ENCODE data around the gene COL1A1. TPM values are rescaled to one million over a fixed set of nuclear protein-coding genes. Genes with fewer than 3 reads are reported as not detected.

COL1A1 gene
- total RNA-seq, 3 donors from 2014 or later, result 23.4 to 67.2 (median 44.5) TPM

- Histone ChIP-seq H3K4me3 (peak overlapping the region in 2 of 3 donors; percentile 81 to 90), H3K36me3 (no peaks in the 10 kb centered on the region), H3K27me3 (no peaks in the 10 kb centered on the region), H3K9me3 (no peaks in the 10 kb centered on the region), H3K27ac (peak overlapping the region in 1 of 2 donors; percentile 94), H3K4me1 (peaks cover 10 to 17% of the 10 kb centered on the region in 2 donors)
- TF ChIP-seq POLR2AphosphoS5 (IDR thresholded peaks at IDR 0.05), result no peak
- TF ChIP-seq POLR2A (IDR thresholded peaks at IDR 0.05), result no peak
- TF ChIP-seq, protein P1, sequence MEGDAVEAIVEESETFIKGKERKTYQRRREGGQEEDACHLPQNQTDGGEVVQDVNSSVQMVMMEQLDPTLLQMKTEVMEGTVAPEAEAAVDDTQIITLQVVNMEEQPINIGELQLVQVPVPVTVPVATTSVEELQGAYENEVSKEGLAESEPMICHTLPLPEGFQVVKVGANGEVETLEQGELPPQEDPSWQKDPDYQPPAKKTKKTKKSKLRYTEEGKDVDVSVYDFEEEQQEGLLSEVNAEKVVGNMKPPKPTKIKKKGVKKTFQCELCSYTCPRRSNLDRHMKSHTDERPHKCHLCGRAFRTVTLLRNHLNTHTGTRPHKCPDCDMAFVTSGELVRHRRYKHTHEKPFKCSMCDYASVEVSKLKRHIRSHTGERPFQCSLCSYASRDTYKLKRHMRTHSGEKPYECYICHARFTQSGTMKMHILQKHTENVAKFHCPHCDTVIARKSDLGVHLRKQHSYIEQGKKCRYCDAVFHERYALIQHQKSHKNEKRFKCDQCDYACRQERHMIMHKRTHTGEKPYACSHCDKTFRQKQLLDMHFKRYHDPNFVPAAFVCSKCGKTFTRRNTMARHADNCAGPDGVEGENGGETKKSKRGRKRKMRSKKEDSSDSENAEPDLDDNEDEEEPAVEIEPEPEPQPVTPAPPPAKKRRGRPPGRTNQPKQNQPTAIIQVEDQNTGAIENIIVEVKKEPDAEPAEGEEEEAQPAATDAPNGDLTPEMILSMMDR (IDR thresholded peaks at IDR 0.05), result no peak
- no peak for DNase-seq (ENCODE audit: low spot score in 2 of 2)
- intact Hi-C loops (cut with DNase I; ENCODE audit: low total_unique reads), result no loop called here
Observed at GRCh38 chr17:50146230-50146926, 55.1 kb downstream of the COL1A1 start.

DNA sequence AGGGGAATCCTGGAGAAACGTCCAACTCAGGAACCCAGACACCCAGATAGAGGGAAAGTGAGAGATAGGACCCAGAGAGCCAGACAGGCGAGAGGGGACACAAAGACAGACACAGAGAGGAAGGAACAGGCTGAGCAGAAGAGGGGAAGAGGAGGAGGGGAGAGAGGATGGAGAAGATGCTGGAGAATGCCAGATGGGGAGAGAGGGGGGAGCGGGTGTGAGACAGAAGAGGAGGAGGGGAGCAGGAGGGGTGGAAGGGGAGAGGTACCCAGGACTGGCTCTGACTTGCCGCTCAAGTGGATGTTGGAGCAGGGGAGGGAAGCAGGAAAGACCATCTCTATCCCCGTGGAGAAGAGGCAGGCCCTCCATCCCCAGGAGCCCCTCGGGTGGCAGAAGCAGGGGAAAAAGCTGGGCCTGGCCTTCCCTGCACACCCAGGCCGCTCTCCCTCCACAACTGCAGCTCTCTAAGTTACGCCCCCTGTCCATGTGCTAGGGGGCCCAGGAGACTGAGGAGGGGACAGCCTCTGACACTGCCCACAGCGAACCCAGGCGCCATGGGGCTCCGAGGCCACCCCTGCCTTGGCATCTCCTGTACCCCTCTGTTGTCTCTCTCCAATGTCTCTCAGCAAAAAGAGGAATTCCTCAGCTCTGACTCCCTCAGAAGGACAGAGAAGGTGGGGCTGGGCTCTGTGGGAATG lies 55.8 kb downstream of the COL1A1 start:
- DNase-seq (ENCODE audit: low spot score in 2 of 2), result no peak
- Histone ChIP-seq H3K36me3 (no peaks in the 10 kb centered on the region), H3K4me3 (peak overlapping the region in 1 of 3 donors; percentile 90), H3K9me3 (no peaks in the 10 kb centered on the region), H3K27me3 (no peaks in the 10 kb centered on the region), H3K4me1 (peaks cover 10 to 17% of the 10 kb centered on the region in 2 donors), H3K27ac (peak overlapping the region in 1 of 2 donors; percentile 19)
- intact Hi-C loops (cut with DNase I; ENCODE audit: low total_unique reads), result no loop called here
- TF ChIP-seq POLR2A (IDR thresholded peaks at IDR 0.05), result no peak
- TF ChIP-seq, protein P1 (IDR thresholded peaks at IDR 0.05), result no peak
- TF ChIP-seq POLR2AphosphoS5 (IDR thresholded peaks at IDR 0.05), result no peak

DNA sequence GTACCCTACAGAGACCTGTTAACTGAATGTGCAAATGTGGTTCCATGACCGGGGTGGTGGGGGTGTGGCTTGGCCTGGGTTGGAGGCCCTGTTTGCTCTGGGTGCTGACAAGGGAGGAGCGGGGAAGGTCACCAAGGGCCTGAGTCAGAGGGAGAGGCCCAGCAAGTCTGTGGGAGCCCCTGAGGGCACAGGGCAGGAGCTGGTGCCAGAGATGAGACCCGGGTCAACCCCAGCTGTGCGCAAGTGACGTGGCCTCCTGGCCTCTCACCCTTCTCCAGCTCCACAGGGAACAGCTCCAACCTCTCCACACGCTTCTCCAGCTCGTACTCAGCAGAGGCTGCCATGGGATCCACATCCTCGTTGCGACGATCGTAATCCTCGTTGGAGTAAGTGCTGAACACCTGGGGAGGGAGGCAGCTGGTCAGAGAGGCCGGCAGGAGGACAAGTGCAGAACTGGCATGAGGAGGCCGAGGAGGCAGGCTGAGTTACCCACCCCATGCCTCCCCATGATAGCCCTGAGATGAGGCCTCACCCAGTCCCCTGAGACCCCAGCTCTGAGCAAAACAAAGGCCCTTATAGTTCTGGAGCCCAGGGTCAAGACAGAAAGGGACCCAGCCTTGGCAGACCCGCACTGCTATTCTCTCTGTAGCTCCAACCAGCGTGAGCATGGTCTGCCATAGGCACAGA lies 56.4 kb downstream of the COL1A1 start:
- H3K4me1 ChIP-seq, result peaks cover 10 to 17% of the 10 kb centered on the region in 2 donors
- no peaks in the 10 kb centered on the region for H3K36me3 ChIP-seq
- peak in 1 of 2 donors; percentile 68 for DNase-seq (ENCODE audit: low spot score in 2 of 2)

GRCh38 chr17:50144355-50144754 lies 57.1 kb downstream of the COL1A1 start:
- TF ChIP-seq, protein P1 (IDR thresholded peaks at IDR 0.05), result no peak
- no peak for TF ChIP-seq POLR2A (IDR thresholded peaks at IDR 0.05)
- no peak for TF ChIP-seq POLR2AphosphoS5 (IDR thresholded peaks at IDR 0.05)
- H3K4me1 ChIP-seq, result peaks cover 10 to 17% of the 10 kb centered on the region in 2 donors
- intact Hi-C loops (cut with DNase I; ENCODE audit: low total_unique reads), result no loop called here
- H3K36me3 ChIP-seq, result no peaks in the 10 kb centered on the region
- no peak for DNase-seq (ENCODE audit: low spot score in 2 of 2)
- H3K9me3 ChIP-seq, result no peaks in the 10 kb centered on the region
- no peak overlapping the region for H3K4me3 ChIP-seq
- H3K27me3 ChIP-seq, result no peaks in the 10 kb centered on the region
- peak overlapping the region in 1 of 2 donors; percentile 32 for H3K27ac ChIP-seq

More for the DNA sequence above, 56.4 kb downstream of the COL1A1 start:
- intact Hi-C loops (cut with DNase I; ENCODE audit: low total_unique reads), result no loop called here
- H3K27me3 ChIP-seq, result no peaks in the 10 kb centered on the region
- peak overlapping the region in 1 of 2 donors; percentile 20 for H3K27ac ChIP-seq
- H3K4me3 ChIP-seq, result no peak overlapping the region
- TF ChIP-seq, protein P1 (IDR thresholded peaks at IDR 0.05), result no peak
- TF ChIP-seq POLR2A (IDR thresholded peaks at IDR 0.05) (no peak), POLR2AphosphoS5 (IDR thresholded peaks at IDR 0.05) (no peak)
- H3K9me3 ChIP-seq, result no peaks in the 10 kb centered on the region
